ENCODE measurements around the gene DCBLD2.

The DCBLD2 gene

GRCh38 chr3:98806521-98806920 lies 95.0 kb downstream of the DCBLD2 start:
- TF ChIP-seq CTCF (IDR thresholded peaks at IDR 0.05; ENCODE audit: insufficient read depth, low read length, poor library complexity, severe bottlenecking) = no peak
- Histone ChIP-seq H3K27me3 (replicated peaks; ENCODE audit: control insufficient read depth, insufficient read depth, low read length) (no peaks in the 10 kb centered on the region), H3K36me3 (ENCODE audit: control insufficient read depth, insufficient read depth, low read length) (no peaks in the 10 kb centered on the region; the same call in 1 of the 2 replicates), H3K4me3 (replicated peaks; ENCODE audit: low read depth, low read length) (no peak overlapping the region)
- no peak for DNase-seq (ENCODE audit: extremely low read depth, insufficient read length)

GRCh38 chr3:98805571-98805970 lies 95.9 kb downstream of the DCBLD2 start:
- H3K27me3 ChIP-seq (replicated peaks; ENCODE audit: control insufficient read depth, insufficient read depth, low read length) = no peaks in the 10 kb centered on the region
- no peak overlapping the region for H3K4me3 ChIP-seq (replicated peaks; ENCODE audit: low read depth, low read length)
- DNase-seq (ENCODE audit: extremely low read depth, insufficient read length) = no peak
- no peak for TF ChIP-seq CTCF (IDR thresholded peaks at IDR 0.05; ENCODE audit: insufficient read depth, low read length, poor library complexity, severe bottlenecking)
- H3K36me3 ChIP-seq (ENCODE audit: control insufficient read depth, insufficient read depth, low read length) = no peaks in the 10 kb centered on the region; the same call in 1 of the 2 replicates

GRCh38 chr3:98801043-98801747 lies 100.3 kb downstream of the DCBLD2 start:
- H3K27me3 ChIP-seq (replicated peaks; ENCODE audit: control insufficient read depth, insufficient read depth, low read length) = no peaks in the 10 kb centered on the region
- no peak for DNase-seq (ENCODE audit: extremely low read depth, insufficient read length)
- peak; percentile 17 for TF ChIP-seq CTCF (IDR thresholded peaks at IDR 0.05; ENCODE audit: insufficient read depth, low read length, poor library complexity, severe bottlenecking)
- H3K36me3 ChIP-seq (ENCODE audit: control insufficient read depth, insufficient read depth, low read length) = no peaks in the 10 kb centered on the region
- no peak overlapping the region for H3K4me3 ChIP-seq (replicated peaks; ENCODE audit: low read depth, low read length)

GRCh38 chr3:98800401-98800800 lies 101.1 kb downstream of the DCBLD2 start:
- Histone ChIP-seq H3K27me3 (replicated peaks; ENCODE audit: control insufficient read depth, insufficient read depth, low read length) (no peaks in the 10 kb centered on the region), H3K4me3 (replicated peaks; ENCODE audit: low read depth, low read length) (no peak overlapping the region), H3K36me3 (ENCODE audit: control insufficient read depth, insufficient read depth, low read length) (no peaks in the 10 kb centered on the region)
- no peak for DNase-seq (ENCODE audit: extremely low read depth, insufficient read length)
- no peak for TF ChIP-seq CTCF (IDR thresholded peaks at IDR 0.05; ENCODE audit: insufficient read depth, low read length, poor library complexity, severe bottlenecking)

- H3K27me3 ChIP-seq (replicated peaks; ENCODE audit: control insufficient read depth, insufficient read depth, low read length) = no peaks in the 10 kb centered on the region
- no peak for DNase-seq (ENCODE audit: extremely low read depth, insufficient read length)
- no peak for TF ChIP-seq CTCF (IDR thresholded peaks at IDR 0.05; ENCODE audit: insufficient read depth, low read length, poor library complexity, severe bottlenecking)
- H3K4me3 ChIP-seq (replicated peaks; ENCODE audit: low read depth, low read length) = no peak overlapping the region
- no peaks in the 10 kb centered on the region for H3K36me3 ChIP-seq (ENCODE audit: control insufficient read depth, insufficient read depth, low read length)
Measured at GRCh38 chr3:98799479-98799878, 102.0 kb downstream of the DCBLD2 start.

- no peak for DNase-seq (ENCODE audit: extremely low read depth, insufficient read length)
- Histone ChIP-seq H3K4me3 (replicated peaks; ENCODE audit: low read depth, low read length) (no peak overlapping the region), H3K27me3 (replicated peaks; ENCODE audit: control insufficient read depth, insufficient read depth, low read length) (no peaks in the 10 kb centered on the region), H3K36me3 (ENCODE audit: control insufficient read depth, insufficient read depth, low read length) (no peaks in the 10 kb centered on the region)
- no peak for TF ChIP-seq CTCF (IDR thresholded peaks at IDR 0.05; ENCODE audit: insufficient read depth, low read length, poor library complexity, severe bottlenecking)
Measured at GRCh38 chr3:98798820-98799219, 102.7 kb downstream of the DCBLD2 start.
